Fibroblast of mammary gland (primary cell): ENCODE measurements around the gene ELANE.
"Not testable (repeated sequence)": the region's sequence is repeated elsewhere in the genome, so short reads cannot be mapped to it uniquely, and the experiment has no call there.

Experiments used
- DNase-seq: peaks from one replicate; pipeline ENCODE4 v3.0.0-alpha.2; 2010; ENCODE audit warnings: low read depth
- H3K4me3 ChIP-seq: 2 replicates; pipeline ENCODE4 v1.5.1; 2011; ENCODE audit warnings: low read depth, mild to moderate bottlenecking, low read length, moderate library complexity; ENCODE audit not compliant: control insufficient read depth
- TF ChIP-seq, protein P1 (sequence below): conservative IDR thresholded peaks from 2 replicates; pipeline ENCODE4 v1.5.1; 2011; ENCODE audit warnings: low read depth, low read length, inconsistent platforms; ENCODE audit not compliant: control insufficient read depth, insufficient read depth

The ELANE gene

GRCh38 chr19:815079-815774, 36.9 kb upstream of the ELANE start:
- no peak for DNase-seq
- TF ChIP-seq, protein P1, sequence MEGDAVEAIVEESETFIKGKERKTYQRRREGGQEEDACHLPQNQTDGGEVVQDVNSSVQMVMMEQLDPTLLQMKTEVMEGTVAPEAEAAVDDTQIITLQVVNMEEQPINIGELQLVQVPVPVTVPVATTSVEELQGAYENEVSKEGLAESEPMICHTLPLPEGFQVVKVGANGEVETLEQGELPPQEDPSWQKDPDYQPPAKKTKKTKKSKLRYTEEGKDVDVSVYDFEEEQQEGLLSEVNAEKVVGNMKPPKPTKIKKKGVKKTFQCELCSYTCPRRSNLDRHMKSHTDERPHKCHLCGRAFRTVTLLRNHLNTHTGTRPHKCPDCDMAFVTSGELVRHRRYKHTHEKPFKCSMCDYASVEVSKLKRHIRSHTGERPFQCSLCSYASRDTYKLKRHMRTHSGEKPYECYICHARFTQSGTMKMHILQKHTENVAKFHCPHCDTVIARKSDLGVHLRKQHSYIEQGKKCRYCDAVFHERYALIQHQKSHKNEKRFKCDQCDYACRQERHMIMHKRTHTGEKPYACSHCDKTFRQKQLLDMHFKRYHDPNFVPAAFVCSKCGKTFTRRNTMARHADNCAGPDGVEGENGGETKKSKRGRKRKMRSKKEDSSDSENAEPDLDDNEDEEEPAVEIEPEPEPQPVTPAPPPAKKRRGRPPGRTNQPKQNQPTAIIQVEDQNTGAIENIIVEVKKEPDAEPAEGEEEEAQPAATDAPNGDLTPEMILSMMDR: no peak
- no peak overlapping the region for H3K4me3 ChIP-seq

- DNase-seq: no peak
- TF ChIP-seq, protein P1: no peak
- no peak overlapping the region for H3K4me3 ChIP-seq
These were observed 36.2 kb upstream of the ELANE start for GRCh38 chr19:815775-816499.

GRCh38 chr19:816500-816857, 35.6 kb upstream of the ELANE start:
- no peak overlapping the region for H3K4me3 ChIP-seq
- TF ChIP-seq, protein P1: no peak
- no peak for DNase-seq

GRCh38 chr19:820212-820611, 31.9 kb upstream of the ELANE start:
- H3K4me3 ChIP-seq, DNase-seq: not testable (repeated sequence)

GRCh38 chr19:821231-821824, 30.8 kb upstream of the ELANE start:
- TF ChIP-seq, protein P1: no peak
- no peak for DNase-seq
- H3K4me3 ChIP-seq: no peak overlapping the region

GRCh38 chr19:821825-822503, 30.1 kb upstream of the ELANE start, which contains the start of gene PLPPR3:
TSS of gene PLPPR3 (minus strand) at chr19:821955. CDS start at chr19:821559, 396 bp downstream.
- TF ChIP-seq, protein P1: no peak
- no peak for DNase-seq
- H3K4me3 ChIP-seq: no peak within 1 kb of the TSS
